ENCODE measurements around the gene ARFGEF3.

The ARFGEF3 gene

DNA sequence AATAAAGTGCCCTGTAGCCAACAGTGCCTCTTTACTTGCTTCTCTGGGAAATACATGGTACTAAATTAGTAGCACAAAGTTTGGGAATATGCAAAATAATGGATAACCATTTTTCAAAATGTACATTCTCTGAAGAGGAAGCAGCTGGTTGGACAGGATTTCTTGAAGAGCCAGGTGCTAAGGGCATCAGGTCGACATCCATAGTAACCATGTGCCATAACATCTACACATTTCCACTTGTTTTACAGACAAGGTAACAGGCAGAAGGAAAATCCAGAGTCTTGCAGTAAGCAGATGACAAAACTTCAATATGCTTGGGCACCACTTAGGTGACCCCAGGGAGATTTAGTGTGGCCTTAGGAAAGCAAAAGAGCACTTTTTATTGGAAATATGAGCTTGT lies 179.4 kb downstream of the ARFGEF3 start:
- no peak overlapping the region for H3K23ac ChIP-seq (ENCODE audit: low read length in 2 of 2)
- no peaks in the 10 kb centered on the region for H3K36me3 ChIP-seq (ENCODE audit: control insufficient read depth in 1 of 2, insufficient read depth in 2 of 2, low read depth in 1 of 2, low read length in 2 of 2)
- H3K79me1 ChIP-seq (replicated peaks; ENCODE audit: low read length, poor library complexity, severe bottlenecking): no peaks in the 10 kb centered on the region
- H2AFZ ChIP-seq (ENCODE audit: low read depth, low read length): no peak overlapping the region
- no peak overlapping the region for H4K8ac ChIP-seq (ENCODE audit: low read length)
- H3K27me3 ChIP-seq (ENCODE audit: control insufficient read depth in 1 of 2, insufficient read depth in 1 of 2, low read length in 2 of 2): peaks cover 0 to 3% of the 10 kb centered on the region in 2 experiments
- H3K27ac ChIP-seq (ENCODE audit: low read length, poor library complexity, severe bottlenecking): no peak overlapping the region
- H3K4ac ChIP-seq (ENCODE audit: low read depth in 1 of 2, low read length in 2 of 2): no peak overlapping the region
- no peak overlapping the region for H3K4me2 ChIP-seq (ENCODE audit: low read length, poor library complexity, severe bottlenecking)
- no peak overlapping the region for H2BK12ac ChIP-seq (ENCODE audit: low read length in 2 of 2)
- no peak for DNase-seq
- H2BK15ac ChIP-seq (ENCODE audit: low read depth, poor library complexity, severe bottlenecking): no peak overlapping the region
- H2BK120ac ChIP-seq (ENCODE audit: low read depth, low read length): no peak overlapping the region
- no peak overlapping the region for H2AK5ac ChIP-seq (ENCODE audit: low read length, severe bottlenecking)
- no peak overlapping the region for H3K4me3 ChIP-seq (ENCODE audit: insufficient read depth in 1 of 2, low read depth in 1 of 2, low read length in 2 of 2)
- H4K91ac ChIP-seq (ENCODE audit: low read length): no peak overlapping the region
- H3K14ac ChIP-seq (ENCODE audit: low read length in 2 of 2): no peak overlapping the region
- no peaks in the 10 kb centered on the region for H3K9me3 ChIP-seq (ENCODE audit: control insufficient read depth, low read length)
- 100% methylated on average over 1 of the region's 1 CpG for WGBS
- no peak overlapping the region for H3K18ac ChIP-seq (ENCODE audit: low read depth in 1 of 2, low read length in 2 of 2)
- no peaks in the 10 kb centered on the region for H3K4me1 ChIP-seq (ENCODE audit: control insufficient read depth, insufficient read depth, low read depth, low read length)
- no peak overlapping the region for H3K9ac ChIP-seq (ENCODE audit: low read length)
- H2BK5ac ChIP-seq (ENCODE audit: low read depth, low read length, poor library complexity, severe bottlenecking): no peak overlapping the region

DNA sequence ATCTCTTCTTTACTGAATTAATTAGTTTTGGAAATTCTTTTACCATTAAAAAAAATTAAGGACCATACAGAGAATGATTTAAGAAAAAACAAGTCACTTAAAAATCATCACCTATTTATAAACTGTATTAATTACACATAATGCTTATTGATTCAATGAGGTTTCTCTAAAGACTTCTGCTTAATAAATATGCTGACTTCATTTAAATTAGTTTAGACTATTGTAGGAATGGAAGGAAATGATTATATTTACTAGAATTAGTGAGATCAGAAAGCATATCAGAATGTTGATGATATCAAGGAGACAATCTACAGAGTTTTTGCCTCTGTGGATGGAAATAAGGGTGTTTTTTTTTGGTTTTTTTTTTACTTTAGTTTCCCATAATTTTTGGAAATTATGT lies 181.4 kb downstream of the ARFGEF3 start:
- no peak overlapping the region for H3K4me2 ChIP-seq (ENCODE audit: low read length, poor library complexity, severe bottlenecking)
- no peak overlapping the region for H2BK12ac ChIP-seq (ENCODE audit: low read length in 2 of 2)
- no peaks in the 10 kb centered on the region for H3K36me3 ChIP-seq (ENCODE audit: control insufficient read depth in 1 of 2, insufficient read depth in 2 of 2, low read depth in 1 of 2, low read length in 2 of 2)
- H3K79me1 ChIP-seq (replicated peaks; ENCODE audit: low read length, poor library complexity, severe bottlenecking): no peaks in the 10 kb centered on the region
- no peak overlapping the region for H3K18ac ChIP-seq (ENCODE audit: low read depth in 1 of 2, low read length in 2 of 2)
- H4K91ac ChIP-seq (ENCODE audit: low read length): no peak overlapping the region
- no peaks in the 10 kb centered on the region for H3K4me1 ChIP-seq (ENCODE audit: control insufficient read depth, insufficient read depth, low read depth, low read length)
- H2BK5ac ChIP-seq (ENCODE audit: low read depth, low read length, poor library complexity, severe bottlenecking): no peak overlapping the region
- no peak overlapping the region for H3K23ac ChIP-seq (ENCODE audit: low read length in 2 of 2)
- no peak overlapping the region for H4K8ac ChIP-seq (ENCODE audit: low read length)
- no peak overlapping the region for H3K4me3 ChIP-seq (ENCODE audit: insufficient read depth in 1 of 2, low read depth in 1 of 2, low read length in 2 of 2)
- no peak overlapping the region for H3K9ac ChIP-seq (ENCODE audit: low read length)
- no peak overlapping the region for H2BK15ac ChIP-seq (ENCODE audit: low read depth, poor library complexity, severe bottlenecking)
- no peak overlapping the region for H2BK120ac ChIP-seq (ENCODE audit: low read depth, low read length)
- H3K9me3 ChIP-seq (ENCODE audit: control insufficient read depth, low read length): no peaks in the 10 kb centered on the region
- no peak overlapping the region for H3K14ac ChIP-seq (ENCODE audit: low read length in 2 of 2)
- peaks cover 0 to 3% of the 10 kb centered on the region in 2 experiments for H3K27me3 ChIP-seq (ENCODE audit: control insufficient read depth in 1 of 2, insufficient read depth in 1 of 2, low read length in 2 of 2)
- H3K27ac ChIP-seq (ENCODE audit: low read length, poor library complexity, severe bottlenecking): no peak overlapping the region
- no peak for DNase-seq
- H3K4ac ChIP-seq (ENCODE audit: low read depth in 1 of 2, low read length in 2 of 2): no peak overlapping the region
- H2AFZ ChIP-seq (ENCODE audit: low read depth, low read length): no peak overlapping the region
- no peak overlapping the region for H2AK5ac ChIP-seq (ENCODE audit: low read length, severe bottlenecking)

DNA sequence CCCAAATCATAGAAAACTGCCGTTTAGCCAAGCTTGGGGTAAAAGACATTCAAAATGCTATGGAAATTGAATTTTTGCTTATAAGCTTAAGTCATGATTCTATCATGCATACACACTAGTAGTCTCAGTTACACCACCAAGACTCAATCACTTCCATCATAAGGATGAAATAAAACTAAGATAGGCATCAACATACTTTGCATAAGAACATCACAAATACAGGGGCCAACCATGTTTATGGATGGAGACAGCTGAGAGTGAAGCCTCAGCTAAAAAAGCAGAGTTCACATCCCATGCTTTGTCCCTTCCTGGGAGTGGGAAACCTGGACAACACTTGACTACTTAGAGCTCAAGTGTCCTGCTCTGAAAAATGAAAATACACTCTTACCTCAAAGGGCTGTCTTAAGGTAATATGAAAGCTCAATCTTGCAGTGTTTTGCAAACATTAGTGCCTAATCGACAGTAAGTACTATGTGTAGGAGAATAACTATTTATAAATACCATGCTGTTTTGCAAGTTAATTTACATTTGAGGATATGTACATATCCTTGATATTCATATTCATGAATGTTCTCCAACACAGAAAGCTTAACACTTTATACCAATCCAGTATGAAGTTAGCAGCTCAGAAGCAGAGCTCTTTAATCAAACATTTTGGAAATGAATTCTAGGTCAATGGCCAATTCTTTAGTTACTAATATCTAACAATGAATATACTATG lies 184.0 kb downstream of the ARFGEF3 start:
- Histone ChIP-seq H3K36me3 (ENCODE audit: control insufficient read depth in 1 of 2, insufficient read depth in 2 of 2, low read depth in 1 of 2, low read length in 2 of 2) (no peaks in the 10 kb centered on the region), H3K27me3 (ENCODE audit: control insufficient read depth in 1 of 2, insufficient read depth in 1 of 2, low read length in 2 of 2) (no peaks in the 10 kb centered on the region), H3K14ac (ENCODE audit: low read length in 2 of 2) (no peak overlapping the region), H3K18ac (ENCODE audit: low read depth in 1 of 2, low read length in 2 of 2) (no peak overlapping the region), H4K91ac (ENCODE audit: low read length) (no peak overlapping the region), H3K4ac (ENCODE audit: low read depth in 1 of 2, low read length in 2 of 2) (no peak overlapping the region), H4K8ac (ENCODE audit: low read length) (no peak overlapping the region), H2BK120ac (ENCODE audit: low read depth, low read length) (no peak overlapping the region), H3K79me1 (replicated peaks; ENCODE audit: low read length, poor library complexity, severe bottlenecking) (no peaks in the 10 kb centered on the region), H3K4me2 (ENCODE audit: low read length, poor library complexity, severe bottlenecking) (no peak overlapping the region), H3K9ac (ENCODE audit: low read length) (no peak overlapping the region), H3K23ac (ENCODE audit: low read length in 2 of 2) (no peak overlapping the region), H2AK5ac (ENCODE audit: low read length, severe bottlenecking) (no peak overlapping the region), H3K9me3 (ENCODE audit: control insufficient read depth, low read length) (no peaks in the 10 kb centered on the region), H2BK15ac (ENCODE audit: low read depth, poor library complexity, severe bottlenecking) (no peak overlapping the region), H2BK12ac (ENCODE audit: low read length in 2 of 2) (no peak overlapping the region), H2BK5ac (ENCODE audit: low read depth, low read length, poor library complexity, severe bottlenecking) (no peak overlapping the region), H3K4me3 (ENCODE audit: insufficient read depth in 1 of 2, low read depth in 1 of 2, low read length in 2 of 2) (no peak overlapping the region), H3K27ac (ENCODE audit: low read length, poor library complexity, severe bottlenecking) (no peak overlapping the region), H2AFZ (ENCODE audit: low read depth, low read length) (no peak overlapping the region), H3K4me1 (ENCODE audit: control insufficient read depth, insufficient read depth, low read depth, low read length) (no peaks in the 10 kb centered on the region)
- DNase-seq: no peak
- no CpG with 5 or more reads among the region's 2 CpGs for WGBS

DNA sequence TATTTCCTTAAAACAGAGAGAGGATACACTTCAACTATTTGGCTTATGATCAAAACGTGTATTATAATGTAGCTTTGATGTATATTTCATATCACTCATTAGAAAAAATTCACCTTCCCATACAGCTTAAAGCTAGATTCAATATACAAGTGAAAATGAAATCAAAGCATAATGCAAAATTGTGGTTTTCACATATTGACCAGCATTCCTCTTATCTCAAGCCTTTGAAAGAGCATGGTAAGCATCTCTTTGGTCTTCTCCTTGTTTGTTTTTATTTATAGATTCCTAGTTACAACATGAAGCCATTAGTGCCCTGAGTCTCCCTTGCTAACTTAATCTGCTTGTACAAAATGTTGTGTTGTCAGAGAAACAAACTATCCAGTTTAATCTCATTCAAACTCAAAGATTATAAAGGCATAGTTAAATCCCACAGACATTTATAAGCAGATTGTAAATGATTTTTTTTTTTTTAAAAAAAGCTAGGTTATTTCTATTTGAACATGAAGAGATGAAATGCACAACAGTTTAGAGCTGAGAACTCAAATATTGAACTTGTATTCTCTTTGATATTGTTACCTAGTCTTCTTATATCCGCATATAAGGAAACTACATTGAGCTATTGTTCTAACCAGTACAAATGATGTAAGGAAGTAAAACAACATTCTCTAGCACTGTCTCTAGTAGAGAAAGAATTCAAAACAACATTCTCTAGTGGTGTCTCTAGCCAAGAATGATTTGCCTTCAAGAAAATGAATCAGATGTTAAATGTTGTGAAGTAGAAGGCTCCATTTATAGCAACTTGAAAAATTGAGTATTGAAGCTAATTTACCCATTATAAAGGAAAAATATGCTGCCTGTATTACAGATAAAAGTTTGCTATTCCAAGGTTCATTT lies 184.8 kb downstream of the ARFGEF3 start:
- no peak overlapping the region for H4K91ac ChIP-seq (ENCODE audit: low read length)
- no peak overlapping the region for H4K8ac ChIP-seq (ENCODE audit: low read length)
- H3K27me3 ChIP-seq (ENCODE audit: control insufficient read depth in 1 of 2, insufficient read depth in 1 of 2, low read length in 2 of 2): no peaks in the 10 kb centered on the region
- no peak overlapping the region for H3K4me2 ChIP-seq (ENCODE audit: low read length, poor library complexity, severe bottlenecking)
- no peak overlapping the region for H3K9ac ChIP-seq (ENCODE audit: low read length)
- DNase-seq: peak; percentile 3
- WGBS: no CpG with 5 or more reads among the region's 2 CpGs
- no peak overlapping the region for H2AK5ac ChIP-seq (ENCODE audit: low read length, severe bottlenecking)
- H3K79me1 ChIP-seq (replicated peaks; ENCODE audit: low read length, poor library complexity, severe bottlenecking): no peaks in the 10 kb centered on the region
- H3K14ac ChIP-seq (ENCODE audit: low read length in 2 of 2): no peak overlapping the region
- no peaks in the 10 kb centered on the region for H3K36me3 ChIP-seq (ENCODE audit: control insufficient read depth in 1 of 2, insufficient read depth in 2 of 2, low read depth in 1 of 2, low read length in 2 of 2)
- no peaks in the 10 kb centered on the region for H3K9me3 ChIP-seq (ENCODE audit: control insufficient read depth, low read length)
- no peak overlapping the region for H2BK120ac ChIP-seq (ENCODE audit: low read depth, low read length)
- H2BK12ac ChIP-seq (ENCODE audit: low read length in 2 of 2): no peak overlapping the region
- H3K18ac ChIP-seq (ENCODE audit: low read depth in 1 of 2, low read length in 2 of 2): no peak overlapping the region
- no peak overlapping the region for H3K23ac ChIP-seq (ENCODE audit: low read length in 2 of 2)
- no peak overlapping the region for H2AFZ ChIP-seq (ENCODE audit: low read depth, low read length)
- no peak overlapping the region for H2BK5ac ChIP-seq (ENCODE audit: low read depth, low read length, poor library complexity, severe bottlenecking)
- H3K4ac ChIP-seq (ENCODE audit: low read depth in 1 of 2, low read length in 2 of 2): no peak overlapping the region
- no peak overlapping the region for H2BK15ac ChIP-seq (ENCODE audit: low read depth, poor library complexity, severe bottlenecking)
- H3K4me3 ChIP-seq (ENCODE audit: insufficient read depth in 1 of 2, low read depth in 1 of 2, low read length in 2 of 2): no peak overlapping the region
- H3K4me1 ChIP-seq (ENCODE audit: control insufficient read depth, insufficient read depth, low read depth, low read length): no peaks in the 10 kb centered on the region
- no peak overlapping the region for H3K27ac ChIP-seq (ENCODE audit: low read length, poor library complexity, severe bottlenecking)
